IPS-15b (cell line): ENCODE data around the gene PAEP.

Experiments
- H3K27me3 ChIP-seq: one replicate; pipeline ENCODE4 v1.6.1; 2013; ENCODE audit warnings: low read length; ENCODE audit not compliant: control insufficient read depth, insufficient read depth
- H3K36me3 ChIP-seq: one replicate; pipeline ENCODE4 v1.6.1; 2013; ENCODE audit warnings: low read length; ENCODE audit not compliant: control insufficient read depth, insufficient read depth
- H3K4me1 ChIP-seq: one replicate; pipeline ENCODE4 v1.6.1; 2013; ENCODE audit warnings: mild to moderate bottlenecking, low read length; ENCODE audit not compliant: control insufficient read depth, insufficient read depth
- H3K4me3 ChIP-seq: one replicate; pipeline ENCODE4 v1.5.1; 2013; ENCODE audit warnings: low read depth, low read length
- H3K9ac ChIP-seq: one replicate; pipeline ENCODE4 v1.6.1; 2013; ENCODE audit warnings: low read depth, mild to moderate bottlenecking, low read length
- H3K9me3 ChIP-seq: one replicate; pipeline ENCODE4 v1.6.1; 2013; ENCODE audit warnings: mild to moderate bottlenecking, low read length; ENCODE audit not compliant: control insufficient read depth, insufficient read depth

PAEP gene

DNA sequence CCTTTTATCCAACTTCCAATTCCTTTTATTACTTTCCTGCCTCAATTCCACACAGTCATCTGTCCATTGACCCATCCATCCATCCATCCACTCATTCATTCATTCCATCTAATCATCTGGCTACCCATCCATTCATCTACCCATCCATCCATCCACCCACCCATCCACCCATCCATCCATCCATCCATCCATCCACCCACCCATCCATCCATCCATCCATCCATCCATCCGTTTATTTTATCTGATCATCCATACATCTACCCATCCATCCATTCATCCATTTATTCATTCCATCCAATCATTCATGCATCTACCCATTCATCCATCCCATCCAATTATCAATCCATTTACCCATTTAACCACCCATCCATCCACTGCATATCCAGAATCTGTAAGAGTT lies 11.6 kb downstream of the PAEP start:
- H3K9me3 ChIP-seq = no peaks in the 10 kb centered on the region
- no peak overlapping the region for H3K4me3 ChIP-seq
- H3K36me3 ChIP-seq = no peaks in the 10 kb centered on the region
- H3K9ac ChIP-seq = no peak overlapping the region
- no peaks in the 10 kb centered on the region for H3K27me3 ChIP-seq
- H3K4me1 ChIP-seq = no peaks in the 10 kb centered on the region

DNA sequence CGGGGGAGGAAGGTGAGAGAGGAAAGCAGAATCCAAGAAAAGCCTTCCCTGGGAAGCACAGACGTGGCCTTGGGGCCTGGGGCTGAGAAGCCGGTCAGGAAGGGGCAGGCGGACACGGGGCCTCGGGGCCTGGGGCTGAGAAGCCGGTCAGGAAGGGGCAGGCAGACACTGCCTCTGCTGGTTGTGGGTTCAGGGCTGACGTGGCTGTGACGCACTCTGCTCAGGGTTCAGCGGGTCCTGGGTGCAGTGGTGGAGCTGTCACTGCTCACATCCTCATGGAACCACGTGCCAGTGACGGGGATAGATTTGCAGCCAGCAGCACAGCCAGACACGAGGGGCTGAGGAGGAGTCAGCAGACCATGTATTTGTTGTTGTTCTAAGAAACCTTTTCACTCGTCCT lies 12.8 kb downstream of the PAEP start:
- Histone ChIP-seq H3K4me1 (no peaks in the 10 kb centered on the region), H3K4me3 (no peak overlapping the region), H3K27me3 (no peaks in the 10 kb centered on the region), H3K9ac (no peak overlapping the region), H3K9me3 (no peaks in the 10 kb centered on the region), H3K36me3 (no peaks in the 10 kb centered on the region)

DNA sequence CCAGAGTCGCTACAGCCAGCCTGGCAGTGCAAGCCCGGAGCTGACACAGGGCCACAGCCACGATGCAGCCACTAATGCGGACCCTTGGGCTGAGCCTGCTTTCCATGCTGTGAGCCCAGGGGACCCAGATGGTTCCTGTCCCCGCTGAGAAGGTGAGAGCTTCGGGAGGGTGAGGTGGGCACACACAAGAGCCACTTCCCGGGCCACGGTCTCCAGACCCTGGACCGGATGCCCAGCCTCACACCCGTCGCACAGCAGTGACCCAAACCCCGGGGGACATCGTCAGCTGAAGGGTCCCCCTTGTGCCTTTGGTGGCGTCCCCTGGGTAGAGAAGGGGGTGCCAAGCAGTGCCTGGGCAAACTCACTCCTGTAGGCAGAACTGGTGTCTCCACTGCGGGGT lies 13.4 kb downstream of the PAEP start:
- Histone ChIP-seq H3K4me3 (no peak overlapping the region), H3K27me3 (no peaks in the 10 kb centered on the region), H3K9ac (no peak overlapping the region), H3K36me3 (no peaks in the 10 kb centered on the region), H3K9me3 (no peaks in the 10 kb centered on the region), H3K4me1 (no peaks in the 10 kb centered on the region)

DNA sequence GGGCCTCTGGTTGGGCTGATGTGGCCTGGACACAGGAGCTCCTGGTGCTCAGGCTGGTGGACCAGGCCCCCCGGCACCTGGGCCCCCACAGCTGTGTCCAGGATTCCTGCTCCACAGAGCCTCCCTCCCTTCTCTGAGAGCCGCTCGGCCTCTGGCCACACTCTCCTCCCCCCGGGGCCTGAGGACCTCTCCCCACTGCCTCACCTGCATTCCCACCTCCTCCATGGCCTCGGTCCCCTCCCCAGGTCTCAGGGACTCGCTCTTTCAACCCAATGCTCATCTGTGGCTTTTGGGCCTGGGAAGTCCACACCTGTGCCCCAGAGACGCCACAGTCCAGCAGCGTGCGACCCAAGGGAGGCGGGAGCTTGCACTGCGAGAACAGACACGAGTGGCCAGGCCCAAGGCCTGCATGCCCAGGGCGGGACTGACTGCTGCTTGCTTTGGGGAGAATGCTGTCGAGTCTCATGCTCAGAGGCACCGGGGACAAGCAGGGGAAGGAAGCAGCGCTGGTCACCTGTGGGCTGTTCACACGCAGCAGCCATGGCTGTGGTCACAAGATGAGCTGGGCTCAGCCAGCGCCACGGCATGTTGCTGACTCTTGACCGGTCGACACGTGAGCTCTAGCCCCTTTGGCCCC lies 14.6 kb downstream of the PAEP start:
- H3K9me3 ChIP-seq = no peaks in the 10 kb centered on the region
- H3K4me1 ChIP-seq = no peaks in the 10 kb centered on the region
- no peaks in the 10 kb centered on the region for H3K36me3 ChIP-seq
- no peaks in the 10 kb centered on the region for H3K27me3 ChIP-seq
- no peak overlapping the region for H3K4me3 ChIP-seq
- no peak overlapping the region for H3K9ac ChIP-seq

DNA sequence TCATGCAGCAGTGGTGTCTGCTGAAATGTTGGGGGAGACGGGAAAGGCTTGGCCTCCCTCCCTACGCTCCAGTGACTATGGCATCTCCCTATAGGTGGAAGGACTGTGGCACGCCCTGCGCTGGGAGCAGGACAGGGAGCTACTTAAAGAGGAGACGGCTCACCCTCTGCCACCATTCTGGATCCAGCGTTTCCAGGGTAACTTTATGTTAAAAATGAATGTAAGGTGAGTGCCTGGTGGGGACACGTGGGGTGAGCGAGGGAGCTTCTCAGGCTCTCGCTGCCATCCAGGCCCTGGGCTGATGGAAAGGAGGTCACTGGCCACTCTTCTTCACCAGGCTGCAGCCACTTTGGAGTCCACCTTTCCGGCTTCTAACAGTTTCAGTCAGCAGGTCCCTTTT lies 15.7 kb downstream of the PAEP start:
- Histone ChIP-seq H3K4me1 (no peaks in the 10 kb centered on the region), H3K27me3 (no peaks in the 10 kb centered on the region), H3K4me3 (no peak overlapping the region), H3K9ac (no peak overlapping the region), H3K36me3 (no peaks in the 10 kb centered on the region), H3K9me3 (no peaks in the 10 kb centered on the region)

DNA sequence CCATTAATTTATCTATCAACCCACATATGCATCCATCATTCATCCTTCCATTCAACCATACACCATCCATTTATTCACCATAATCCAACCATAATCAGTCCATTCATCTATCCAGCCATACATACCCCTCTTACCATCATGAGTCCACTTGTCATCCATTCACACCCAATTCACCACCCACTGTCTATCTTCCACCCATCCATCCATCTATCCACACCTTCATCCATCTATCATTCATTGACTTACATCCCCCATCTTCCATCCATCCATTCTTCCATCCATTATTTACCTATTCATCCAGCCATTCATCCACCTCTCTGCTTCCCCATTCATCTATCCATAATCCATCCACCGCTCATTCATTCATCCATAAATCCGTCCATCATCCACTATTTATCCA lies 17.8 kb downstream of the PAEP start:
- Histone ChIP-seq H3K9me3 (no peaks in the 10 kb centered on the region), H3K4me3 (no peak overlapping the region), H3K27me3 (no peaks in the 10 kb centered on the region), H3K36me3 (no peaks in the 10 kb centered on the region), H3K4me1 (no peaks in the 10 kb centered on the region), H3K9ac (no peak overlapping the region)

DNA sequence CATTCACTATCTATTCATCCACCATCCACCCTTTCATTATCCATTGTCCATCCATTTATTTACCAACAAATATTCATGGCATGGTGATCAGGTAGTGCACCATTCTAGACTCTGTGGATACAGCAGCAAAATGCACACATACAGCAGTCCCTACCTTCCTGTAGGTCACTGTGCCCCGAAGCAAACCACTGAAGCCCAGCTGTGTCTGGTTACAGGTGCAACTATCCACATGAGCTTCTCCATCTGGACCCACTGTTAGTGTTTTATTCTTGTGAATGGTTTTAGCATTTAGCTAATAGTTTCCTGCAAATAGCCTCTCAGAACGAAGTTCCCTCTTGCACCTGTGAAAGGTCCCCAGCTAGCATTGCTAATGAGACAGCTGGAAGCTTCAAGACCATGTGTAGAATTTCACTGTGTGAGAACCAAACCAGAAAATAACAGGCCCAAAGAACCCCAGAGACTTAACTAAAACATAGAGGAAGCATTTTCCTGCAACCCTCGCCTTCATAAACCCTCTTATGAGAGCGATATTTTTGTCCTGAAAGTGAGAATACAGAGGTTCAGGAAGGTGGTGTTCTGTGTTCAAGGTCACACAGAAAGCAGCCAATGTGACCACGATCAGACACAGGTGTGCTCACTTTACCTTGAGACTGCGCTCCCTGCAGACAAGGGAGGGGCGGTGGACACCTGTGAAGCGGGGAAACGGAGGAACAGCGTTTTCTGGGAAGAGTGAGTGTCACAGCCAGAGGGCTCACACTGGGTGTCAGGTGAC lies 18.5 kb downstream of the PAEP start:
- Histone ChIP-seq H3K36me3 (no peaks in the 10 kb centered on the region), H3K27me3 (no peaks in the 10 kb centered on the region), H3K9me3 (no peaks in the 10 kb centered on the region), H3K4me1 (no peaks in the 10 kb centered on the region), H3K4me3 (no peak overlapping the region), H3K9ac (no peak overlapping the region)

DNA sequence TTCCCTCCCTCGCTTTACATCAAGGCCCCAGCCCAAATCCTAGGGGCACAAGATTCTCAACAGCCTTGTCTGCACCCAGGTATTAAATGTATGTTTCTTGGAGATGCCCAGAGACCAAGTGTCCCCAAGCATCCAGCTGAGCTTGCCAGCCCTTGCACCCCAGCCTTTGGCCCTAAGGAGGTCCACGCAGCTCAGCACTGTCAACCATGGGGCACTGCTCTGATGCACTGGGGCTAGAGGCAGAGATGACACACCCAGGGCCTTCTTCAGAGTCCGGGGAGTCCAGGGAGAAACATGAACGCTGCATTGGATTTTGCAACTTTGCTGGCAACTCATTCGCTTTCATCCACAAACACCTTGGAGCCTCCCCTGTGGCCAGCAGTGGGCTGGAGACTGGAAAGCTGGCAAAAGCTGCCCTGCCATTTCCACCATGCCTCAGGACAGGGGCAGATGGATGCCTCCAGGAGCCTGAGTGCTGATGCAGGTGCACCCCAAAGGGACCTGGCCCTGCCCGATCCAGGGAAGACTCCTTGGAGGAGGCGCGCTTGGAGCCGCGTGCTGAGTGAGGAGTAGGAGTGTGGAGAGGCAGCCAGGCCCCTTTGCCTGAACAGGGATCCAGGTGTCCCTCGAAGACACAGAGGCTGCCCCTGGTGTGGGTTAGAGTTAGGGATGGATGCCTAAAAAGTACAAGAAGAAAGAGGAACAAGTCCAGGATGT lies 19.3 kb downstream of the PAEP start:
- no peaks in the 10 kb centered on the region for H3K36me3 ChIP-seq
- no peaks in the 10 kb centered on the region for H3K4me1 ChIP-seq
- H3K9me3 ChIP-seq = no peaks in the 10 kb centered on the region
- no peak overlapping the region for H3K9ac ChIP-seq
- H3K4me3 ChIP-seq = no peak overlapping the region
- no peaks in the 10 kb centered on the region for H3K27me3 ChIP-seq

DNA sequence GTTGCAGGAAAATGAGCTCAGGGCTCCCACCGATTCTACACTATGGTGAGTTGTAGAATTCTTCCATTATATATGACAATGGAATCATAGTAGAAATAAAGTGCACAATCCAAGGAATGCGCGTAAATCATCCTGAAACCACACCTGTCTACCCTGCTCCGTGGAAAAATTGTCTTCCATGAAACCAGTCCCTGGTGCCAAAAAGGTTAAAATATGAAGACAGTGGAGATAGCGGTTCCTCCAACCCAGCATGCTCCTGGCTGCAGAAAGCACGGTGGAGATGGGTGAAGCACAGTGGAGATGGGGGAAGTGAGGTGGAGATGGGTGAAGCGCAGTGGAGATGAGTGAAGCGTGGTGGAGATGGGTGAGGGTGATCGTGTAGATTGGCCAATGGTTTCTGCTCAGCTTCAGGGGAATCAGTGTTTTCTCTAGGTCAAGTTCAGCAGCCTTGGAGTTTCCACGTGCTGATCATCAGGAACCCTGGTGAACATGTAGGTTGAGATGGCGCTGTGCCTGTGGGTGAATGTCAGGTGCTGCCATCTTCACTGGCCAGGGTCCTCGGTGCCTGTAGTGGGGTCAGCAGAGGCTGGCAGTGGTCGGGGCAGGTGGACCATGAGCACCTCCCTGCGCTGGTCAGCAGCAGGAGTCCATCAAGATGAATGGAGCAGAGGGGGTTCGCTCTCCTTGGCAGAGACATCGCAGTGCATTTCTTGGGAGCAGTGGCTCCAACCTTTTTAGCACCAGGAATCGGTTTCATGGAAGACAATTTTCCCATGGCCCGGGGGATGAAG lies 20.3 kb downstream of the PAEP start:
- H3K36me3 ChIP-seq = no peaks in the 10 kb centered on the region
- no peaks in the 10 kb centered on the region for H3K4me1 ChIP-seq
- no peaks in the 10 kb centered on the region for H3K27me3 ChIP-seq
- no peak overlapping the region for H3K9ac ChIP-seq
- H3K4me3 ChIP-seq = no peak overlapping the region
- H3K9me3 ChIP-seq = no peaks in the 10 kb centered on the region

DNA sequence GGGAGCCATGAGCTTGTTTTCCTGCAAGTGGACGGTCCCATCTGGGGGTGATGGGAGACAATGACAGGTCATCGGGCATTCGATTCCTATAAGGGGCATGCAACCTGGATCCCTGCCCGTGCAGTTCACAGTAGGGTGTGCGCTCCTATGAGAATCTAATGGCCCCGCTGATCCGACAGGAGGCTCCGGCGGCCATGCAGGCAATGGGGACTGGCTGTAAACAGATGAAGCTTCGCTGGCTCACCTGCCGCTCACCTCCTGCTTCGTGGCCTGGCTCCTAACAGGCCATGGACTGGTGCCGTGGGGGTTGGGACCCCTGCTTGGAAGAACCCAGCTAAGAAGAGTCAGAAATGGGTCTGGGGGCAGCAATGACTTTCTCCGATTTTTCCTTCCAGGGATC lies 21.0 kb downstream of the PAEP start:
- Histone ChIP-seq H3K9ac (no peak overlapping the region), H3K9me3 (no peaks in the 10 kb centered on the region), H3K4me3 (no peak overlapping the region), H3K4me1 (no peaks in the 10 kb centered on the region), H3K27me3 (no peaks in the 10 kb centered on the region), H3K36me3 (no peaks in the 10 kb centered on the region)

DNA sequence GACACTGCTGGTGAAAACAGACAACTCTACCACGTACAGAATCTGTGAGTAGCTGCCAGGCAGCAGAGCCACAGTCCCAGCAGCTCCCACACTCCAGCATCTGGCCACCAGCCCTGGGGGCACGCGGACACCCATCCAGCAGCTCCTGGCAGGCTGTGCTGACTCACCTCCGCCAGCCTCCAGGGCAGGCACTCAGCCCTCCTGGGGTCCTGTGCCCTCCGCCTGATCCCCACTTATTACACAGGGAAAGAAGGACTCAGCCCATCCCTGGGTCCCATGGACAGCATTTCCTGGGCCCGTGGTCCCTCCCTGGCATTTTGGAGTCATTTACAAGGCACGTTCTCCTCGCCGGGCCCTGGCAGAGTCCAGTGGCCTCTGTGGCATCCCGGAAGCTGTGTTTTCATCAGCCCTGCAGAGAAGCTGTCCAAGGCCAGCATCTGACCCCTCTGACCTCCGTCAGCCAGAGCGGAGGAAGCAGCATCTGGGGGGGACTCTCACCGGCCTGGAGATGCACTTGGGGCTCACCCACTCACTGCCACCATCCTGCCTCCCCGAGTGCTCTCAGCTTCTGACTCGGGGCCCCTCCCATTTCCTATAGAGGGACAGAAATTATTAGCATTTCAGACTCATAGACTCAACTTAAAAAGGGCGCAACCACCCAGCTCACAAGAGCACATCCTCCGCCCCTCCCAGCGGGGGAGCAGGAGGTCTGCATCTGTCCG lies 21.6 kb downstream of the PAEP start:
- H3K36me3 ChIP-seq = no peaks in the 10 kb centered on the region
- H3K4me1 ChIP-seq = no peaks in the 10 kb centered on the region
- H3K9me3 ChIP-seq = no peaks in the 10 kb centered on the region
- H3K27me3 ChIP-seq = no peaks in the 10 kb centered on the region
- no peak overlapping the region for H3K4me3 ChIP-seq
- no peak overlapping the region for H3K9ac ChIP-seq
